Gastroesophageal sphincter (tissue), 4 donors: ENCODE measurements around the gene STUB1. TPM values are rescaled to one million over a fixed set of nuclear protein-coding genes. Genes with fewer than 3 reads are reported as not detected.

Source experiments
- ATAC-seq: fragments of 150-250 bp; one replicate; pipeline ENCODE4 v1.9.1; 2016; ENCODE audit warnings: mild to moderate bottlenecking, moderate library complexity
- H3K27ac ChIP-seq, 4 donors: fragments of 200-600 bp; sonication (generic) in 3 of 4; 1 replicate in 3 of 4; 2 replicates in 1 of 4; pipeline ENCODE4 v1.5.1; 2016 to 2019
- H3K27me3 ChIP-seq: fragments of 200-600 bp; sonication (generic); one replicate; pipeline ENCODE4 v1.5.1; 2019
- H3K36me3 ChIP-seq, 2 donors: fragments of 200-600 bp; sonication (generic); one replicate each; pipeline ENCODE4 v1.5.1; 2019; ENCODE audit warnings: control low read depth in 1 of 2
- H3K4me1 ChIP-seq, 3 donors: fragments of 200-600 bp; sonication (generic); 1 replicate in 2 of 3; 2 replicates in 1 of 3; pipeline ENCODE4 v1.5.1; 2016 to 2019; ENCODE audit warnings: control low read depth in 2 of 3
- H3K4me3 ChIP-seq, 2 donors: fragments of 200-600 bp; sonication (generic); one replicate each; pipeline ENCODE4 v1.5.1; 2019; ENCODE audit warnings: mild to moderate bottlenecking in 1 of 2, moderate library complexity in 1 of 2
- H3K9me3 ChIP-seq, 3 donors: fragments of 200-600 bp; sonication (generic); one replicate each; pipeline ENCODE4 v1.5.1; 2017 to 2019; ENCODE audit warnings: control low read depth in 2 of 3
- EP300 ChIP-seq: sonication (generic); formaldehyde crosslinking; IDR thresholded peaks from one replicate; pipeline ENCODE4 v1.6.1; 2017; ENCODE audit warnings: antibody characterized with exemption, mild to moderate bottlenecking
- POLR2A ChIP-seq, 2 donors: fragments of 450-650 bp; IDR thresholded peaks; one replicate each; pipeline ENCODE4 v1.6.1; 2017; ENCODE audit warnings: antibody characterized with exemption in 2 of 2, mild to moderate bottlenecking in 2 of 2, moderate library complexity in 1 of 2
- POLR2AphosphoS5 ChIP-seq: sonication (generic); formaldehyde crosslinking; IDR thresholded peaks from one replicate; pipeline ENCODE4 v1.6.1; 2017; ENCODE audit warnings: antibody characterized with exemption
- WGBS, 2 donors: methylation state at CpG; one replicate each; pipeline ENCODE4 v1.1.5; 2018; ENCODE audit warnings: low coverage in 1 of 2; 5-methylcytosine and 5-hydroxymethylcytosine counted together
- total RNA-seq, 4 donors: library from RNA; depleted of rRNA; stranded (reverse); fragments of >200 nt; gene quantifications; one replicate each; pipeline ENCODE4 v1.1.0, GENCODE V29; 2016
- TF ChIP-seq, protein P1 (sequence below), 4 experiments: fragments of 200-600 bp in 2 of 4; fragments of 450-650 bp in 2 of 4; sonication (generic) in 1 of 4; IDR thresholded peaks; one replicate each; pipeline ENCODE4 v1.5.1; 2017 to 2019; ENCODE audit warnings: antibody characterized with exemption in 4 of 4, mild to moderate bottlenecking in 2 of 4, moderate library complexity in 2 of 4

STUB1 gene
- total RNA-seq, 4 donors from 2014 or later: 161 to 212 (median 179) TPM

GRCh38 chr16:676913-677312, 3.3 kb upstream of the STUB1 start:
- Histone ChIP-seq H3K27ac (no peak overlapping the region), H3K9me3 (no peaks in the 10 kb centered on the region), H3K4me1 (peaks cover 0 to 51% (median 32%) of the 10 kb centered on the region in 3 donors), H3K4me3 (no peak overlapping the region), H3K36me3 (peaks cover 0 to 26% of the 10 kb centered on the region in 2 donors), H3K27me3 (peaks cover 8% of the 10 kb centered on the region)
- TF ChIP-seq POLR2A (IDR thresholded peaks at IDR 0.05) (no peak), POLR2AphosphoS5 (no peak), EP300 (no peak)
- TF ChIP-seq, protein P1, sequence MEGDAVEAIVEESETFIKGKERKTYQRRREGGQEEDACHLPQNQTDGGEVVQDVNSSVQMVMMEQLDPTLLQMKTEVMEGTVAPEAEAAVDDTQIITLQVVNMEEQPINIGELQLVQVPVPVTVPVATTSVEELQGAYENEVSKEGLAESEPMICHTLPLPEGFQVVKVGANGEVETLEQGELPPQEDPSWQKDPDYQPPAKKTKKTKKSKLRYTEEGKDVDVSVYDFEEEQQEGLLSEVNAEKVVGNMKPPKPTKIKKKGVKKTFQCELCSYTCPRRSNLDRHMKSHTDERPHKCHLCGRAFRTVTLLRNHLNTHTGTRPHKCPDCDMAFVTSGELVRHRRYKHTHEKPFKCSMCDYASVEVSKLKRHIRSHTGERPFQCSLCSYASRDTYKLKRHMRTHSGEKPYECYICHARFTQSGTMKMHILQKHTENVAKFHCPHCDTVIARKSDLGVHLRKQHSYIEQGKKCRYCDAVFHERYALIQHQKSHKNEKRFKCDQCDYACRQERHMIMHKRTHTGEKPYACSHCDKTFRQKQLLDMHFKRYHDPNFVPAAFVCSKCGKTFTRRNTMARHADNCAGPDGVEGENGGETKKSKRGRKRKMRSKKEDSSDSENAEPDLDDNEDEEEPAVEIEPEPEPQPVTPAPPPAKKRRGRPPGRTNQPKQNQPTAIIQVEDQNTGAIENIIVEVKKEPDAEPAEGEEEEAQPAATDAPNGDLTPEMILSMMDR (IDR thresholded peaks at IDR 0.05): no peak
- WGBS, 2 donors: no CpG with 5 or more reads among the region's 23 CpGs
- no peak for ATAC-seq

DNA sequence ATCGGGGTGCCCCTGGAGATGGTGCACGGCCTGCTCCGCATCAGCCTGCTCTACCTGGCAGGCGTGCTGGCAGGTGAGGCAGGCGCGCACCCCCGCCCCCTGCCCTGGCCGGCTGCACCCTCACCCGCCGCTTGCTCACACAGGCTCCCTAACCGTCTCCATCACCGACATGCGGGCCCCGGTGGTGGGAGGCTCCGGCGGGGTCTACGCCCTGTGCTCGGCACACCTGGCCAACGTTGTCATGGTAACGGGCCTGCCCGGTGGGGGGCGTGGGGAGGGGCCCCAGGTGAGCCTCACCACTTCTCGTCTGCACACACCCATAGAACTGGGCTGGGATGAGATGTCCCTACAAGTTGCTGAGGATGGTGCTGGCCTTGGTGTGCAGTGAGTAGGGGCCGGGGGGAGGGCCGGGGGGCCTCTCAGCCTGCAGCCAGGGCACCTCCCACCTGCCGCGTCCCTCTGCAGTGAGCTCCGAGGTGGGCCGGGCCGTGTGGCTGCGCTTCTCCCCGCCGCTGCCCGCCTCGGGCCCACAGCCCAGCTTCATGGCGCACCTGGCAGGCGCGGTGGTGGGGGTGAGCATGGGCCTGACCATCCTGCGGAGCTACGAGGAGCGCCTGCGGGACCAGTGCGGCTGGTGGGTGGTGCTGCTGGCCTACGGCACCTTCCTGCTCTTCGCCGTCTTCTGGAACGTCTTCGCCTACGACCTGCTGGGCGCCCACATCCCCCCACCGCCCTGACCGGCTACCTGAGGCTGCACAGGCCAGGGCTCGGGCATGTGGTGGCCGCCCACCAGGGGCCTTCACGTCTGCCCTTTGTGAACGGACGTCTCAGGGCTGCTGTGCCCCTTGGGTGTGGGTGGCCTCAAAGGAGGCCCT, 2.7 kb upstream of the STUB1 start:
- WGBS, 2 donors: no CpG with 5 or more reads among the region's 57 CpGs
- no peak for TF ChIP-seq EP300
- peaks cover 8% of the 10 kb centered on the region for H3K27me3 ChIP-seq
- H3K9me3 ChIP-seq: no peaks in the 10 kb centered on the region
- no peak for ATAC-seq
- H3K4me1 ChIP-seq: peaks cover 0 to 58% (median 39%) of the 10 kb centered on the region in 3 donors
- H3K4me3 ChIP-seq: no peak overlapping the region
- H3K27ac ChIP-seq: no peak overlapping the region
- peaks cover 0 to 26% of the 10 kb centered on the region in 2 donors for H3K36me3 ChIP-seq

- no peak for ATAC-seq
- H3K4me1 ChIP-seq: peaks cover 0 to 65% (median 47%) of the 10 kb centered on the region in 3 donors
- TF ChIP-seq, protein P1 (IDR thresholded peaks at IDR 0.05): no peak
- TF ChIP-seq EP300 (no peak), POLR2A (IDR thresholded peaks at IDR 0.05) (no peak), POLR2AphosphoS5 (no peak)
Observed at GRCh38 chr16:678209-678857, 1.9 kb upstream of the STUB1 start.

GRCh38 chr16:678858-679813, 1.1 kb upstream of the STUB1 start:
- Histone ChIP-seq H3K4me1 (peaks cover 0 to 72% (median 51%) of the 10 kb centered on the region in 3 donors), H3K4me3 (peak overlapping the region; percentile 32 to 97), H3K36me3 (peaks cover 0 to 20% of the 10 kb centered on the region in 2 donors), H3K27ac (peak overlapping the region; percentile 16 to 100 (median 95)), H3K27me3 (peaks cover 8% of the 10 kb centered on the region), H3K9me3 (no peaks in the 10 kb centered on the region)
- TF ChIP-seq POLR2AphosphoS5: no peak
- no peak for TF ChIP-seq POLR2A (IDR thresholded peaks at IDR 0.05)
- TF ChIP-seq EP300: no peak
- TF ChIP-seq, protein P1 (IDR thresholded peaks at IDR 0.05): no peak
- 0% methylated on average over 8 of the region's 52 CpGs; no CpG with 5 or more reads in 1 of the 2 donors for WGBS, 2 donors
- ATAC-seq: peak; percentile 17

More at GRCh38 chr16:678209-678857, 1.9 kb upstream of the STUB1 start:
- Histone ChIP-seq H3K9me3 (no peaks in the 10 kb centered on the region), H3K27ac (peak overlapping the region in 2 of 4 donors; percentile 96 to 100), H3K4me3 (no peak overlapping the region), H3K36me3 (peaks cover 0 to 26% of the 10 kb centered on the region in 2 donors), H3K27me3 (peaks cover 8% of the 10 kb centered on the region)
- 60% methylated on average over 1 of the region's 21 CpGs; no CpG with 5 or more reads in 1 of the 2 donors for WGBS, 2 donors
